Measurements from ENCODE around the gene ZNF641.
"Not testable (repeated sequence)": the region's sequence is repeated elsewhere in the genome, so short reads cannot be mapped to it uniquely, and the experiment has no call there.

Gene ZNF641

GRCh38 chr12:48334808-48335207, 15.9 kb downstream of the ZNF641 start:
- DNase-seq (ENCODE audit: low spot score), result no peak

- DNase-seq (ENCODE audit: low spot score), result not testable (repeated sequence)
Observed at GRCh38 chr12:48333680-48334079, 17.0 kb downstream of the ZNF641 start.

GRCh38 chr12:48331399-48331798, 19.3 kb downstream of the ZNF641 start:
- DNase-seq (ENCODE audit: low spot score), result no peak

DNA sequence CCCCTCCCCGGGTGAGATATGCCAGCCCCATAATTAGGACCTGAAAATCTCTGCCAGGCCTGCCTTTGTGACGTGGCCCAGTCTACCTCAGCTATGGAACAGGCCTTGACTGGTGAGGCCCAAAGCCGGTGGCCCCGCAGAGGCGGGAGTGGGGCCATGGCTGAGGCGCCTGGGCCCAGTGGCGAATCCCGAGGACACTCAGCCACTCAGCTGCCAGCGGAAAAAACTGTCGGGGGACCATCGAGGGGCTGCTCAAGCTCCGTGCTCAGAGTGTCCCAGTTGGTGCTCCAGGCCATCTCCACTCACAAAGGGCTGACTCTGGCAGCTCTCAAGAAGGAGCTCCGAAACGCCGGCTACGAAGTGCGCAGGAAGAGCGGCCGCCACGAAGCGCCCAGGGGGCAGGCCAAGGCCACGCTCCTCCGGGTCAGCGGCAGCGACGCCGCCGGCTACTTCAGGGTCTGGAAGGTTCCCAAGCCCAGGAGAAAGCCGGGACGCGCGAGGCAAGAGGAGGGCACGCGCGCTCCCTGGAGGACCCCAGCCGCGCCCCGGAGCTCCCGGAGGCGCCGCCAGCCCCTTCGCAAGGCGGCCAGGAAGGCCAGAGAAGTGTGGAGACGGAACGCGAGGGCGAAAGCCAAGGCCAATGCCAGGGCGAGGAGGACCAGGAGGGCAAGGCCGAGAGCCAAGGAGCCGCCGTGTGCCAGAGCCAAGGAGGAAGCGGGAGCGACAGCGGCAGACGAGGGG, 21.4 kb downstream of the ZNF641 start:
- no peak for DNase-seq (ENCODE audit: low spot score)

- DNase-seq (ENCODE audit: low spot score), result no peak
Observed at GRCh38 chr12:48316491-48316890, 34.2 kb downstream of the ZNF641 start.

DNA sequence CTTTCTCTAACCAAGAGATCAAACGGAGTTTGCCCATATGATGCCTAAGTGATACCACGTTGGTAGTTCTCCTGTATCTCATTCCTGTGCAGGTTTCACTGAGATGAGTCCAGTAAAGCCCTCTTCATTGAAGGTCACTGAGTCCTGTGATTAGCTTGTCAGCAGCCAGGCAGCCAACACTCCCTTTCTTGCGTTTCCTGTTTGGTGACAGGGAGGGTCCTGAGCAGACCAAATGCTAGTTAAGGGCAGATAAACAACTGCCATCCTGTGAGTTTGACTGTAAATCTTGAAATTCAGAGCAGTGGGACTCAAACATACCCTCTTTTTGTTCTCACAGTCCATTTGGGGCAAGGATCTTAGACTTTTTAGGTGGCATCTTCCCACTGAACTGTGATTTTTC, 39.4 kb downstream of the ZNF641 start:
- no peak for DNase-seq (ENCODE audit: low spot score)

GRCh38 chr12:48307269-48307668, 43.5 kb downstream of the ZNF641 start:
- DNase-seq (ENCODE audit: low spot score), result no peak

GRCh38 chr12:48305190-48305589, 45.5 kb downstream of the ZNF641 start:
- no peak for DNase-seq (ENCODE audit: low spot score)

DNA sequence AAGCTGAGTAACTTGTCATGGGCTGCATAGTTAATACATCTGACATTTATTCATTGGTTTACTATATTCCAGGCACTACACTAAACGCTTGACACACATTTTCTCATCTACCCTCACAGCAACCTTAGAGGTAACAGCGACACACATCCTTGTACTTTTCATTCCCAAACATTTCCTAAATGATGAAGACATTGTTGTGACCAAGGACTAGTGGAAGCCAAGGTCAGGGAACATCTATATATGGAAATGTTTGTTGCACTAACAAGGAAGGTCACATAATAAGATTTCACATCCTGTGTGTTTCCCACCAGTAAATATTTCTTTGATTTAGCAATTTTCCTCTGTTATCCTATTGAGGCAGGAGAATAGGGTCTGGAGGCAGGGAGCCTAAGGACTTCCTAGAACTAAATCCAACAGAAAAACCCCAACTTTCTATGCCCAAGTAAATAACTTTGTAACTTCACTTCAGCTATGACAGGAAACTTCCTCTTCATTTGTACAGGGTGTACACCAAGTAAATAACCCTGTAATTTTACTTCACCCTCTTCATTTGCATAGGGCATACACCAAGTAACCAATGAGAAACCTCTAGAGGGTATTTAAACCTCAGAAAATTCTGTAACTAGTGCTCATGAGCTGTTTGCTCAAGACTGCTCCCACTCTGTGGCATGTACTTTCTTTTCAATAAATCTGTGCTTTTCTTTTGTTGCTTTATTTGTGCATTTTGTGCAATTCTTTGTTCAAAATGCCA, 48.4 kb downstream of the ZNF641 start:
- no peak for DNase-seq (ENCODE audit: low spot score)

DNA sequence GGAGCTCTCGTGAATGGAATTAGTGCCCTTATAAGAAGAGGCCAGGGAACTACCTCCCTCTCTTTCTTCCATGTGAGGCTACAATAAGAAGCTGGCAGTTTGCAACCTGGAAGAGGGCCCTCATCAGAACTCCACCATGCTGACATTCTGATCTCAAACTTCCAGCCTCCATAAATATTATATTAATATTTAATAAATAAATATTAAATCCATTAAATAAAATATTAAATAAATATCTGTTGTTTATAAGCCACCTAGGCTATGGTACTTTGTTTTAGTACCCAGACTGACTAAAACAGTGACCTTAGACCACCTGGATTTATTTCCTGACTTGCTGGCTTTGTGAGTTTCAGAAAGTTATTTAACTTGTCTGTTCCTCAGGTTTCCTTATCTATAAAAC, 49.9 kb downstream of the ZNF641 start:
- DNase-seq (ENCODE audit: low spot score), result no peak

DNA sequence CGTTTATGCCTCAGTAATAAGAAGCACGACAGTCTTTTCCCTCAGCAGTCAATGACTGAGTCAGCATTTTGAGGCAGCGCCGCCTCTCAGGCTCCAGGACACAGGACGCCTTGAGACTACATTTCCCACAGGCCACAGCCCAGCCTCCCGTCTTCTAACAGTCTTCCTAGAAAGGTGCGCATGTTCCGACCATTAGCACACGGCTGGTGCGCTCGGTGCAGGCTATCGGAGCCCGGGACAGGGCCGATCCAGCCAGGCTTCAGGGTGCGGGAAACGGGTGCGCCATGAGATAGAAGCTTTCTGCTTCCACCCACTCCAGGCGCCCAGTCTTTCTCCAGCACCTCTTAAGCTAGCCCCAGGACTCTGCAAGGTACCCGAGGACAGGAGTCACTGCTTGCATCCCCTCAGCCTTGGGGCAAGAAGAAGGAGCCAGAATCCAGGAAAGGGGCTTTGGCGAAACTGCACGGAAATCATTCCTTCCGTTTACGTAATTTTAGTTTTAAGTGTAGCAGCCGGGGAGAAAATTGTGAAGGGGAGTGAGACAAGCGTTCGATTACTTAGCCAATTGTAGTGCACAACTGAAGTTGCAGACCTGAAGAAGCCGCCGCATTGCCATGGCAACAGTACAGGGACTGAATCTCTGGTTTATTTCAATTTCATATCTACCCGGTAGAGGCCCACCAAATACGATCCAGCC, 54.0 kb downstream of the ZNF641 start:
- DNase-seq (ENCODE audit: low spot score), result peak; percentile 65

- DNase-seq (ENCODE audit: low spot score), result no peak
Observed at GRCh38 chr12:48292040-48292439, 58.7 kb downstream of the ZNF641 start.

DNA sequence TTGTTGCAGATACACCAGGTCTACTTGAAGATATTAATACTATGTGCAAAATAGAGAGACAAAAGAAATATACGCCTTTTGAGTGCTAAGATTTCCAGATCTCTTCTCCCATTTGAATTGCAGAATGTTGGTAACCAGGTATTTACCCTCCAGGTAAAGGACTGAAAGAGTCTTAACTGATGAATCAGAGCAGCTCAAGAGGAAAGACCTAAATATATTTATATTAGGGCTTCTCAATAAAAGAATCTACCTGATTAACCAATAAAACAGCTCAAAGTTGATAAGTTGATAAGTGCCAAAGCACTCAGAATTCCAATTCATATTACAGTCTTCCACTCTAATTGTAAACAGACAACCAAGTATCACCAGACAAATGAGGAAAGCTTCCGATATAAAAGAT, 59.2 kb downstream of the ZNF641 start:
- DNase-seq (ENCODE audit: low spot score), result no peak

- no peak for DNase-seq (ENCODE audit: low spot score)
Observed at GRCh38 chr12:48288387-48289268, 62.1 kb downstream of the ZNF641 start.

Measured in kidney capillary endothelial cell (primary cell).